ENCODE measurements around the gene SSBP4. TPM values are rescaled to one million over a fixed set of nuclear protein-coding genes. Genes with fewer than 3 reads are reported as not detected.

The SSBP4 gene
- total RNA-seq, 1 donor from 2014 or later: 28.5 TPM

DNA sequence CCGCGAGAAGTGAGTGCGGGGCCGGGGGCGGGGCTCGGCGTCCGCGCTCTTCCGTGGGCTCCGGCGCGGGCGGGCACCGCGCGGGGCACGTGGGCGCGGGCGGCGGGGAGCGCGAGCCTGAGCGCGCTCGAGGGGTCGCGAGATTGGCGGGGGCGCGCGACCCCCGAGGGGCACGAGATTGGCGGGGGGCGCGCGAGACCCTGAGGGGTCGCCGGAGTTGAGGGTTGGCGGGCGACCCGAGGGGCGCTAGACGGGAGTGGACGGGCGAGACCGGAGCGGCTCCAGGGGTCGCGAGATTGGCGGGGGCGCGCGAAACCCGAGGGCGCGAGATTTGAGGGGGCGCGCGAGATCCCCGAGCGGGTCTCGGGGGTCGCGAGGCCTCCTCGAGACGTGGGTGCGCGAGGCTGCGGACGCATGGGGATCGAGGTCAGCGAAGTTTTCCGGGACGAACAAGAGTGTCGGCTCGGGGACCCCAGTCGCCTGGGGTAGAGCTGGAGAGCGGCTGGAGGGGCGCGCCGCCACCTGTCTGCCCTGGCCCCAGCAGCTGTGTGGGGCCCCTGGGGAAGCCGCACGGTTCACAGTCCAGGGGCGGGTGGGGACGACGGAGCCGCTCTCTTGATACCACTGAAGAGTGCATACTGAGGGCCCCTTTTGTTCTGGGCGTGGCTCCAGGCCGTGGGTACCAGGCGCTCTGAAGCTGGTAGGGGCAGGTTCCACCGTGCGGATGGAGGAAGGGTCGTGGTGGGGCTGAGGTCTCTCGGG, 682 bp downstream of the SSBP4 start:
- no peaks in the 10 kb centered on the region for H3K36me3 Mint-ChIP-seq (ENCODE audit: low read depth)
- TF ChIP-seq, protein P1, sequence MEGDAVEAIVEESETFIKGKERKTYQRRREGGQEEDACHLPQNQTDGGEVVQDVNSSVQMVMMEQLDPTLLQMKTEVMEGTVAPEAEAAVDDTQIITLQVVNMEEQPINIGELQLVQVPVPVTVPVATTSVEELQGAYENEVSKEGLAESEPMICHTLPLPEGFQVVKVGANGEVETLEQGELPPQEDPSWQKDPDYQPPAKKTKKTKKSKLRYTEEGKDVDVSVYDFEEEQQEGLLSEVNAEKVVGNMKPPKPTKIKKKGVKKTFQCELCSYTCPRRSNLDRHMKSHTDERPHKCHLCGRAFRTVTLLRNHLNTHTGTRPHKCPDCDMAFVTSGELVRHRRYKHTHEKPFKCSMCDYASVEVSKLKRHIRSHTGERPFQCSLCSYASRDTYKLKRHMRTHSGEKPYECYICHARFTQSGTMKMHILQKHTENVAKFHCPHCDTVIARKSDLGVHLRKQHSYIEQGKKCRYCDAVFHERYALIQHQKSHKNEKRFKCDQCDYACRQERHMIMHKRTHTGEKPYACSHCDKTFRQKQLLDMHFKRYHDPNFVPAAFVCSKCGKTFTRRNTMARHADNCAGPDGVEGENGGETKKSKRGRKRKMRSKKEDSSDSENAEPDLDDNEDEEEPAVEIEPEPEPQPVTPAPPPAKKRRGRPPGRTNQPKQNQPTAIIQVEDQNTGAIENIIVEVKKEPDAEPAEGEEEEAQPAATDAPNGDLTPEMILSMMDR (IDR thresholded peaks at IDR 0.05): no peak
- intact Hi-C loops (cut with micrococcal nuclease): loop anchor here (1.0 to 10.0 kb wide), 4 partner anchors 8 to 475 kb away; partner anchors contain the start of gene PGPEP1
- ChIA-PET CTCF (interaction anchor here (0.6 to 6.8 kb wide), 9 partner anchors 9 to 215 kb away, joined by 3 to 59 read pairs (median 4); no protein-coding TSS in a partner anchor), POLR2A (interaction anchor here (0.7 to 7.2 kb wide), 8 partner anchors 9 to 140 kb away, joined by 3 to 47 read pairs (median 8); partner anchors contain the start of genes ISYNA1 and JUND)
- H3K27me3 Mint-ChIP-seq: peaks cover 29% of the 10 kb centered on the region
- no peak overlapping the region for H3K27ac Mint-ChIP-seq
- H3K4me3 Mint-ChIP-seq: peak overlapping the region; percentile 77
- no peak for DNase-seq
- H3K4me1 Mint-ChIP-seq: peaks cover 68% of the 10 kb centered on the region
- H3K9me3 Mint-ChIP-seq: no peaks in the 10 kb centered on the region
- ATAC-seq (ENCODE audit: low read depth): peak; percentile 41

DNA sequence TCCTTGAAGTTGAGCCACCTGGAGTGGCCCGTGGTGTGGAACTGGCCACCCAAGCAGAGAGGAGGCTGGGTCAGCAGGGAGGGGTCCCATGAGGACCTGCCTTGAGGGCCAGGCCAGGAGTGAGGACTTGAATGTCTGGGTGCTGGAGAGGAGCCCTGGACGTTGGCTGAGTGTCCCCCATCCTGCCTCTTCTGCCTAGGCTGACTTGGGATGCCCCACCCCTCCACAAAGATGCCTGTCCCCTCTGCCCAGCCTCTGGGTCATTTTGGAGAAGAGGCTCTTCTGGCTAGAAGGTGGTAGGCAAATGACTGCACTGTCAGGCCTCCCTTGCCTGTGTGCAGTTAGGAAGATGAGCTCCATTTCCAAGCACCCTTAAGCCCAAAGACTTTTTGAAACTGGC, 1.7 kb downstream of the SSBP4 start:
- POLR2A ChIA-PET: interaction anchor here (0.5 to 7.2 kb wide), 4 partner anchors 11 to 141 kb away, joined by 3 to 47 read pairs (median 7); partner anchors contain the start of gene JUND
- TF ChIP-seq, protein P1 (IDR thresholded peaks at IDR 0.05): no peak
- CTCF ChIA-PET: interaction anchor here (3.0 kb wide), 1 partner anchor 142 kb away, joined by 16 read pairs; no protein-coding TSS in a partner anchor
- Mint-ChIP-seq H3K4me1 (peaks cover 65% of the 10 kb centered on the region), H3K27ac (no peak overlapping the region), H3K4me3 (peak overlapping the region; percentile 32), H3K36me3 (ENCODE audit: low read depth) (no peaks in the 10 kb centered on the region), H3K27me3 (peaks cover 24% of the 10 kb centered on the region), H3K9me3 (no peaks in the 10 kb centered on the region)
- intact Hi-C loops (cut with micrococcal nuclease): no loop called here
- no peak for DNase-seq
- ATAC-seq (ENCODE audit: low read depth): no peak

DNA sequence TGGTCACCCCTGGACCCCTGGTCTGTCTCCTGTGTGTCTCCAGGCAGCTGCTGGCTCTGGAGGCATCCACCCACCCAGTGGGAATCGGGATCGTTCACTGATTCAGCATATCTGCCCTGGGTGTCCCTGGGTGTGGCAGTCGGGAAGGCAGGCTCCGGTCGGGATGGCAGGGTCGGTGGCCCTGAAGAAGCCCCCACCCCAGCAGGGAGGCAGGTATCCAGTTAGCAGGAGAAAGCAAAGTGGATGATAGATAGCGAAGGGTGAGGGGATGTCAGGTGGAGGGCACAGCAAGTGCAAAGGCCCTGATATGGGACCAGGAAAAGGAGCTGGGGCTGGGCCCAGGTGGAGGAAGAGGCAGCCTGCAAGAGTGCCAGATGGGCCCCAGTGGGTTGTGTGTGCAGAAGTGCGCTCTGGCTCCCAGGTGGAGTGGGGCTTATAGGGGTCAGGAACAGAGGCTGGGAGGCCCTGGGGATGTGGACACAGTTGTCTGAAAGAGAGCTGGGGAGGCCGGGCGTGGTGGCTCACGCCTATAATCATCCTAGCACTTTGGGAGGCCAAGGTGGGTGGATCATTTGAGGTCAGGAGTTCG, 2.3 kb downstream of the SSBP4 start:
- CTCF ChIA-PET: interaction anchor here (3.0 kb wide), 1 partner anchor 143 kb away, joined by 16 read pairs; no protein-coding TSS in a partner anchor
- Mint-ChIP-seq H3K27me3 (peaks cover 18% of the 10 kb centered on the region), H3K4me3 (no peak overlapping the region), H3K27ac (no peak overlapping the region), H3K9me3 (no peaks in the 10 kb centered on the region), H3K36me3 (ENCODE audit: low read depth) (no peaks in the 10 kb centered on the region), H3K4me1 (peaks cover 64% of the 10 kb centered on the region)
- intact Hi-C loops (cut with micrococcal nuclease): no loop called here
- ATAC-seq (ENCODE audit: low read depth) (no peak), DNase-seq (no peak)
- POLR2A ChIA-PET: interaction anchor here (0.5 to 7.2 kb wide), 3 partner anchors 11 to 141 kb away, joined by 3 to 47 read pairs (median 11); partner anchors contain the start of gene JUND
- TF ChIP-seq, protein P1 (IDR thresholded peaks at IDR 0.05): no peak

DNA sequence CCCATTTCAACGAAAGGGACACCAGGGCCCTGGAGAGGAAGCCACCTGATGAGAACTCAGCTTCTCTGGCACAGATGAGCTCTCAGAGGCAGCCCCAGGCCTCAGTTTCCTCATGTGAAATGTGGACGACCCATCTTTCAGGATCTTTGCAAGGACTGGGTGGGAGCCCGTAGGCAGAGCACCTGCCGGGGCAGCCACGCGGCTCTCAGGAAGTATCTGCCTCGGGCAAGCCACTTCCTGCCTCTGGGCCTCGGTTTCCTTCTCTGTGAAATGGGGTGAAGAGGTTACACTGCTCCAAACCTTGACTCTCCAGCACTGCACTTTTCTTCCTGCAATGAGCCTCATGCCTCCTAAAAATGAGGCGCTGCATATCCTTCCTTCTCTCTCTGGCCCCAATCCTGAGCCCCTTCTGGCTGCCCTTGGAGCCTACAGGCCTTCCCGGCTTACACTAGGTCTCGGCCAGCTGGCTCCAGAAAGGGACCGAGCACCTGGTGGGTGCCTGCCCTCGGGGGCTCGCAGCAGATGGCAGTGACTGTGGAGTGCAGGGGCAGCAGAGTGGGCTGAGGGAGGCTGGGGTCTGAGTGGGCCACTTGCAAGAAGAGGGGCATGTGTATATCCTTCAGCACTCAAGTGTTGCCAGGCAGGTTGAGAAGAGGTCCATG, 3.5 kb downstream of the SSBP4 start:
- intact Hi-C loops (cut with micrococcal nuclease): no loop called here
- DNase-seq (no peak), ATAC-seq (ENCODE audit: low read depth) (no peak)
- Mint-ChIP-seq H3K4me3 (no peak overlapping the region), H3K36me3 (ENCODE audit: low read depth) (no peaks in the 10 kb centered on the region), H3K4me1 (peaks cover 56% of the 10 kb centered on the region), H3K27ac (no peak overlapping the region), H3K27me3 (peaks cover 11% of the 10 kb centered on the region), H3K9me3 (no peaks in the 10 kb centered on the region)
- ChIA-PET CTCF (interaction anchor here (0.6 kb wide), 1 partner anchor 11 kb away, joined by 4 read pairs; no protein-coding TSS in a partner anchor), POLR2A (interaction anchor here (0.5 to 7.2 kb wide), 2 partner anchors 97 to 142 kb away, joined by 3 to 47 read pairs; partner anchors contain the start of gene JUND)
- TF ChIP-seq, protein P1 (IDR thresholded peaks at IDR 0.05): no peak

Data from activated B cell treated with CpG ODN at 0.5 μM for 24 hours (primary cell).